ENCODE measurements around the gene WDR77. TPM values are rescaled to one million over a fixed set of nuclear protein-coding genes. Genes with fewer than 3 reads are reported as not detected.

WDR77 gene
- total and polyA plus RNA-seq, 8 donors: 18.9 to 58.4 (median 48.4) TPM

- no peak overlapping the region for H3K27ac ChIP-seq
- no peaks in the 10 kb centered on the region for H3K36me3 ChIP-seq
- H3K4me3 ChIP-seq: no peak overlapping the region
- no peaks in the 10 kb centered on the region for H3K9me3 ChIP-seq
- peaks cover 0 to 3% of the 10 kb centered on the region in 2 donors for H3K4me1 ChIP-seq
- DNase-seq (no peak), ATAC-seq (no peak)
- no peaks in the 10 kb centered on the region for H3K27me3 ChIP-seq
- no peak for TF ChIP-seq CTCF (IDR thresholded peaks at IDR 0.05)
- intact Hi-C loops (cut with DNase I): no loop called here
Observed at GRCh38 chr1:111415461-111415860, 33.6 kb downstream of the WDR77 start.

GRCh38 chr1:111414756-111415155 lies 34.3 kb downstream of the WDR77 start:
- intact Hi-C loops (cut with DNase I): no loop called here
- no peak for TF ChIP-seq CTCF (IDR thresholded peaks at IDR 0.05)

GRCh38 chr1:111412839-111413238 lies 36.2 kb downstream of the WDR77 start:
- DNase-seq: no peak
- TF ChIP-seq CTCF (IDR thresholded peaks at IDR 0.05): no peak
- Histone ChIP-seq H3K27me3 (no peaks in the 10 kb centered on the region), H3K4me1 (no peaks in the 10 kb centered on the region), H3K4me3 (no peak overlapping the region), H3K36me3 (no peaks in the 10 kb centered on the region), H3K27ac (no peak overlapping the region), H3K9me3 (no peaks in the 10 kb centered on the region)
- intact Hi-C loops (cut with DNase I): no loop called here
- no peak for ATAC-seq

More at GRCh38 chr1:111414756-111415155, 34.3 kb downstream of the WDR77 start:
- peaks cover 0 to 3% of the 10 kb centered on the region in 2 donors for H3K4me1 ChIP-seq
- H3K36me3 ChIP-seq: no peaks in the 10 kb centered on the region
- no peaks in the 10 kb centered on the region for H3K9me3 ChIP-seq
- no peak for ATAC-seq
- DNase-seq: no peak
- no peaks in the 10 kb centered on the region for H3K27me3 ChIP-seq
- no peak overlapping the region for H3K27ac ChIP-seq
- no peak overlapping the region for H3K4me3 ChIP-seq

GRCh38 chr1:111407301-111407700 lies 41.8 kb downstream of the WDR77 start:
- peaks cover 0 to 6% of the 10 kb centered on the region in 2 donors for H3K4me1 ChIP-seq

GRCh38 chr1:111406321-111406768 lies 42.7 kb downstream of the WDR77 start:
- ATAC-seq: peak; percentile 89

More at GRCh38 chr1:111407301-111407700, 41.8 kb downstream of the WDR77 start:
- intact Hi-C loops (cut with DNase I): loop anchor here in 1 of 2 donors (10.0 kb wide), 1 partner anchor 182 kb away; the partner anchor contains the start of gene CHI3L2
- no peak overlapping the region for H3K4me3 ChIP-seq
- H3K27me3 ChIP-seq: no peaks in the 10 kb centered on the region
- ATAC-seq (no peak), DNase-seq (no peak)
- H3K9me3 ChIP-seq: no peaks in the 10 kb centered on the region
- H3K36me3 ChIP-seq: no peaks in the 10 kb centered on the region
- no peak for TF ChIP-seq CTCF (IDR thresholded peaks at IDR 0.05)
- H3K27ac ChIP-seq: no peak overlapping the region

More at GRCh38 chr1:111406321-111406768, 42.7 kb downstream of the WDR77 start:
- peak in 2 of 4 donors; percentile 61 to 79 for DNase-seq
- no peaks in the 10 kb centered on the region for H3K9me3 ChIP-seq
- TF ChIP-seq CTCF (IDR thresholded peaks at IDR 0.05): no peak
- H3K27ac ChIP-seq: no peak overlapping the region
- no peak overlapping the region for H3K4me3 ChIP-seq
- intact Hi-C loops (cut with DNase I): loop anchor here in 1 of 2 donors (10.0 kb wide), 1 partner anchor 182 kb away; the partner anchor contains the start of gene CHI3L2
- H3K36me3 ChIP-seq: no peaks in the 10 kb centered on the region
- no peaks in the 10 kb centered on the region for H3K27me3 ChIP-seq
- H3K4me1 ChIP-seq: peaks cover 0 to 6% of the 10 kb centered on the region in 2 donors
